Stimulated activated CD4-positive, alpha-beta T cell treated with anti-CD3 and anti-CD28 coated beads, Interleukin-15, amount 100 ng/mL, for 48 hours (primary cell): ENCODE results near the gene RPL15.

ENCODE experiments used
- DNase-seq, 2 donors: peaks; one replicate each; pipeline ENCODE4 v3.0.0-alpha.2; 2020; ENCODE audit warnings: low read depth in 2 of 2

The RPL15 gene

GRCh38 chr3:23961066-23961465 lies 44.1 kb downstream of the RPL15 start:
- no peak for DNase-seq

DNA sequence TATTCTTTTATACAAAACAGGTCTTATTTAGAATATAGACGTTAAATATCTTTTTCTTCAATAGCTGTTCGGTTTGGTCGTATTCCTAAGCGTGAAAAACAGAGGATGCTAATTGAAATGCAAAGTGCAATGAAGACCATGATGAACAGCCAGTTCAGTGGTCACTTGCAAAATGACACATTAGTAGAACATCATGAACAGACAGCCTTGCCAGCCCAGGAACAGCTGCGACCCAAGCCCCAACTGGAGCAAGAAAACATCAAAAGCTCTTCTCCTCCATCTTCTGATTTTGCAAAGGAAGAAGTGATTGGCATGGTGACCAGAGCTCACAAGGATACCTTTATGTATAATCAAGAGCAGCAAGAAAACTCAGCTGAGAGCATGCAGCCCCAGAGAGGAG lies 45.0 kb downstream of the RPL15 start:
- DNase-seq = no peak

GRCh38 chr3:23964537-23965235 lies 47.8 kb downstream of the RPL15 start:
- no peak for DNase-seq

GRCh38 chr3:23966328-23966727 lies 49.4 kb downstream of the RPL15 start:
- no peak for DNase-seq

DNA sequence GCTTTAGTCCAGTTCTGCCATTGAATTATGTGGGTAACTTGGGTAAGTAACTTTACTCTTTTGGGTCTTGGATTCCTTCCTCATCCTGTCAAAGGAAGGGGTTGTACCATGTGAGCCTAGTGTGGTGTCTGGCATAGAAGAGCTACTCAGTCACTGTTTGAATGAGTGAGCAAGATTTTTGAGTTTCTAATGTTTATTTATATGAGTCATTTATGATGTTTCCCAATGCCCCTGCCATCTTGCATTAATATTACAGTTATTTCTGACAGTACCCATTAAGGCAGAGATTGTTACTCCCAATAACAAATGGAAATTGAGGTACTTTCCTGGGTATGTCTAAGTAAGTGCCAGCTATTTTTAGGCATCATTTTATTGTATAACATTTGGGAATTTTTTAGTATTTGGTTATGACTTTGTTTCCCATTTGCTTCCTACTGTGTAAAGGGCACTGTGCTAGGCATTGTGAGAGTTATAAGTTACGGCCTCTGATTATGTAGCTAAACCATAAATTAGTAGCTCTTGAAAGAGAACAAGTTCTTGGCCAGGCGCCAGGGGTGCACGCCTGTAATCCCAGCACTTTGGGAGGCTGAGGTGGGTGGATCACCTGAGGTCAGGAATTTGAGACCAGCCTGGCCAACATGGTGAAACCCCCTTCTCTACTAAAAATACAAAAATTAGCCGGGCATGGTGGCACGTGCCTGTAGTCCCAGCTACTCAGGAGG lies 51.7 kb downstream of the RPL15 start:
- no peak for DNase-seq

DNA sequence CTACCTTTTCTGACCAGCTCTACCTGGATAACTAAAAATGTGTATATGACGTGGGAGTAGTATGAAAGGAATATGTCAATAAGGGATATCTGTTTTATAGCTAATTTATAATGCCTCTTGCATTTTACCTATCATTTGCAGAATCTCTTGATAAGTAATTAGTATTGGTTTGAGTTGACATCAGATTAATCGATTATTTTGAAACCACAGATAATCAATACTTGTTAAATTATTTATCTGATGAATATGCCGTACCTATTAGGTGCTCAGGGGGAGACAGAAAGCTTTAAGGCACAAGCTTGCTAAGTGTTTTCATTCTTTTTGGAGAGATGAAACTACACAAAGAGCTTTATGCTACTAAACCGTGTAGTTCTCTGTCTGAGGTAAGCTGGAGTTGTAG lies 52.5 kb downstream of the RPL15 start:
- DNase-seq = no peak
